H7 (cell line): Measurements from ENCODE around the gene IGSF21. TPM values are rescaled to one million over a fixed set of nuclear protein-coding genes. Genes with fewer than 3 reads are reported as not detected.
A peak's percentile ranks its signal among the peaks of the same experiment; 100 is the strongest.

Experiments used
- DNase-seq: peaks from one replicate; pipeline ENCODE4 v3.0.0; 2012
- H3K27me3 ChIP-seq: 2 replicates; pipeline ENCODE4 v1.6.0; 2011; ENCODE audit warnings: mild to moderate bottlenecking, low read length; ENCODE audit not compliant: control insufficient read depth, insufficient read depth
- H3K36me3 ChIP-seq: replicated peaks from 2 replicates; pipeline ENCODE4 v1.5.1; 2011; ENCODE audit warnings: low read length; ENCODE audit not compliant: control insufficient read depth, insufficient read depth
- H3K4me3 ChIP-seq: 2 replicates; pipeline ENCODE4 v1.5.1; 2011; ENCODE audit warnings: low read depth, mild to moderate bottlenecking, control low read depth, low read length, moderate library complexity; ENCODE audit not compliant: insufficient read depth
- total RNA-seq: library from RNA; depleted of rRNA; stranded (reverse); fragments of >200 nt; shearing (Covaris generic); gene quantifications from 2 replicates; pipeline ENCODE4 v1.2.3, GENCODE V29; 2014

IGSF21 gene
- total RNA-seq, 1 experiment from 2014 or later: 32.0 TPM

GRCh38 chr1:18141661-18142060, 34.1 kb downstream of the IGSF21 start:
- no peak overlapping the region for H3K4me3 ChIP-seq
- no peaks in the 10 kb centered on the region for H3K36me3 ChIP-seq
- no peaks in the 10 kb centered on the region for H3K27me3 ChIP-seq
- no peak for DNase-seq

GRCh38 chr1:18142471-18142870, 34.9 kb downstream of the IGSF21 start:
- no peak for DNase-seq

GRCh38 chr1:18142969-18143368, 35.4 kb downstream of the IGSF21 start:
- Histone ChIP-seq H3K4me3 (no peak overlapping the region), H3K27me3 (no peaks in the 10 kb centered on the region), H3K36me3 (no peaks in the 10 kb centered on the region)
- no peak for DNase-seq

More at GRCh38 chr1:18142471-18142870, 34.9 kb downstream of the IGSF21 start:
- no peaks in the 10 kb centered on the region for H3K36me3 ChIP-seq
- no peaks in the 10 kb centered on the region for H3K27me3 ChIP-seq
- H3K4me3 ChIP-seq: no peak overlapping the region

- Histone ChIP-seq H3K4me3 (no peak overlapping the region), H3K27me3 (no peaks in the 10 kb centered on the region), H3K36me3 (no peaks in the 10 kb centered on the region)
- no peak for DNase-seq
These were observed 36.5 kb downstream of the IGSF21 start for GRCh38 chr1:18144062-18144461.

GRCh38 chr1:18144916-18145647, 37.5 kb downstream of the IGSF21 start:
- Histone ChIP-seq H3K27me3 (no peaks in the 10 kb centered on the region), H3K36me3 (no peaks in the 10 kb centered on the region), H3K4me3 (no peak overlapping the region)
- no peak for DNase-seq

- H3K36me3 ChIP-seq: no peaks in the 10 kb centered on the region
- no peak for DNase-seq
- H3K27me3 ChIP-seq: no peaks in the 10 kb centered on the region
- H3K4me3 ChIP-seq: no peak overlapping the region
These were observed 38.4 kb downstream of the IGSF21 start for GRCh38 chr1:18145851-18146618.

- H3K36me3 ChIP-seq: no peaks in the 10 kb centered on the region
- no peaks in the 10 kb centered on the region for H3K27me3 ChIP-seq
- H3K4me3 ChIP-seq: no peak overlapping the region
- no peak for DNase-seq
These were observed 39.3 kb downstream of the IGSF21 start for GRCh38 chr1:18146886-18147285.

GRCh38 chr1:18147672-18148071, 40.1 kb downstream of the IGSF21 start:
- DNase-seq: no peak
- no peaks in the 10 kb centered on the region for H3K27me3 ChIP-seq
- no peak overlapping the region for H3K4me3 ChIP-seq
- no peaks in the 10 kb centered on the region for H3K36me3 ChIP-seq

- H3K27me3 ChIP-seq: no peaks in the 10 kb centered on the region
- no peak for DNase-seq
These were observed 40.9 kb downstream of the IGSF21 start for GRCh38 chr1:18148461-18148860.

GRCh38 chr1:18149027-18149641, 41.5 kb downstream of the IGSF21 start:
- Histone ChIP-seq H3K36me3 (no peaks in the 10 kb centered on the region), H3K4me3 (no peak overlapping the region), H3K27me3 (no peaks in the 10 kb centered on the region)
- DNase-seq: peak; percentile 77

More at GRCh38 chr1:18148461-18148860, 40.9 kb downstream of the IGSF21 start:
- Histone ChIP-seq H3K4me3 (no peak overlapping the region), H3K36me3 (no peaks in the 10 kb centered on the region)

GRCh38 chr1:18151436-18152122, 44.0 kb downstream of the IGSF21 start:
- DNase-seq: no peak
- no peak overlapping the region for H3K4me3 ChIP-seq

GRCh38 chr1:18154430-18155194, 47.0 kb downstream of the IGSF21 start:
- peak; percentile 62 for DNase-seq
- H3K27me3 ChIP-seq: no peaks in the 10 kb centered on the region
- H3K4me3 ChIP-seq: no peak overlapping the region
- no peaks in the 10 kb centered on the region for H3K36me3 ChIP-seq

More at GRCh38 chr1:18151436-18152122, 44.0 kb downstream of the IGSF21 start:
- H3K36me3 ChIP-seq: no peaks in the 10 kb centered on the region
- no peaks in the 10 kb centered on the region for H3K27me3 ChIP-seq

GRCh38 chr1:18155881-18156385, 48.3 kb downstream of the IGSF21 start:
- Histone ChIP-seq H3K27me3 (no peaks in the 10 kb centered on the region), H3K4me3 (no peak overlapping the region), H3K36me3 (no peaks in the 10 kb centered on the region)
- no peak for DNase-seq

- no peaks in the 10 kb centered on the region for H3K27me3 ChIP-seq
- H3K4me3 ChIP-seq: no peak overlapping the region
- H3K36me3 ChIP-seq: no peaks in the 10 kb centered on the region
- DNase-seq: no peak
These were observed 49.8 kb downstream of the IGSF21 start for GRCh38 chr1:18157352-18157751.
